ENCODE measurements around the gene KCTD8. TPM values are rescaled to one million over a fixed set of nuclear protein-coding genes. Genes with fewer than 3 reads are reported as not detected.

The KCTD8 gene
- total RNA-seq, 1 experiment from 2014 or later = 3.8 TPM

DNA sequence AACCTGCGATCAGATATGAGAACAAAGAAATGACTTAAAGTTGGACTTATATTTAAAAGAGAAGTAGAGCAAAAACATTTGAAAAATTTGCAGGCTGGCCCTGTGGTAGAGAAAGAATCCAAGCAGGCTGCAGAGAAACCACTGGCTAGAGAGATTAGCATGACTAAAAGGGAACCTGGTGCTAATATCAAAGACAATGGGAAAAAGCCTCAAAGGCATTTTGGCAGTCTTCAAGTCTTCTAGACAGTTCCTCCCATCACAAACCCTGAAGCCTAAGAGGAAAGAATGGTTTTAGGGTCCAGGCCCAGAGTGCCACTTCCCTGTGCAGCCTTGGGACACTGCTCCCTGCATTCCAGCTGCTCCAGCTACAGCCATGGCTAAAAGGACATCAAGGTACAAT, 33.4 kb downstream of the KCTD8 start:
- DNase-seq (ENCODE audit: low spot score) = no peak
- Mint-ChIP-seq H3K4me3 (0 out of 2 replicates have a peak overlapping the region, but pooled peaks have one; percentile 4), H3K27ac (peak overlapping the region; percentile 86), H3K36me3 (peaks cover 26% of the 10 kb centered on the region), H3K27me3 (ENCODE audit: low read depth) (no peaks in the 10 kb centered on the region), H3K9me3 (peaks cover 41% of the 10 kb centered on the region), H3K4me1 (peaks cover 38% of the 10 kb centered on the region)
- POLR2A ChIA-PET = no interaction called here
- TF ChIP-seq, protein P1, sequence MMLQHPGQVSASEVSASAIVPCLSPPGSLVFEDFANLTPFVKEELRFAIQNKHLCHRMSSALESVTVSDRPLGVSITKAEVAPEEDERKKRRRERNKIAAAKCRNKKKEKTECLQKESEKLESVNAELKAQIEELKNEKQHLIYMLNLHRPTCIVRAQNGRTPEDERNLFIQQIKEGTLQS (CRISPR knock-in tag; conservative IDR thresholded peaks at IDR 0.05) = no peak
- TF ChIP-seq, protein P2, sequence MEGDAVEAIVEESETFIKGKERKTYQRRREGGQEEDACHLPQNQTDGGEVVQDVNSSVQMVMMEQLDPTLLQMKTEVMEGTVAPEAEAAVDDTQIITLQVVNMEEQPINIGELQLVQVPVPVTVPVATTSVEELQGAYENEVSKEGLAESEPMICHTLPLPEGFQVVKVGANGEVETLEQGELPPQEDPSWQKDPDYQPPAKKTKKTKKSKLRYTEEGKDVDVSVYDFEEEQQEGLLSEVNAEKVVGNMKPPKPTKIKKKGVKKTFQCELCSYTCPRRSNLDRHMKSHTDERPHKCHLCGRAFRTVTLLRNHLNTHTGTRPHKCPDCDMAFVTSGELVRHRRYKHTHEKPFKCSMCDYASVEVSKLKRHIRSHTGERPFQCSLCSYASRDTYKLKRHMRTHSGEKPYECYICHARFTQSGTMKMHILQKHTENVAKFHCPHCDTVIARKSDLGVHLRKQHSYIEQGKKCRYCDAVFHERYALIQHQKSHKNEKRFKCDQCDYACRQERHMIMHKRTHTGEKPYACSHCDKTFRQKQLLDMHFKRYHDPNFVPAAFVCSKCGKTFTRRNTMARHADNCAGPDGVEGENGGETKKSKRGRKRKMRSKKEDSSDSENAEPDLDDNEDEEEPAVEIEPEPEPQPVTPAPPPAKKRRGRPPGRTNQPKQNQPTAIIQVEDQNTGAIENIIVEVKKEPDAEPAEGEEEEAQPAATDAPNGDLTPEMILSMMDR (IDR thresholded peaks at IDR 0.05) = no peak
- TF ChIP-seq, protein P3, sequence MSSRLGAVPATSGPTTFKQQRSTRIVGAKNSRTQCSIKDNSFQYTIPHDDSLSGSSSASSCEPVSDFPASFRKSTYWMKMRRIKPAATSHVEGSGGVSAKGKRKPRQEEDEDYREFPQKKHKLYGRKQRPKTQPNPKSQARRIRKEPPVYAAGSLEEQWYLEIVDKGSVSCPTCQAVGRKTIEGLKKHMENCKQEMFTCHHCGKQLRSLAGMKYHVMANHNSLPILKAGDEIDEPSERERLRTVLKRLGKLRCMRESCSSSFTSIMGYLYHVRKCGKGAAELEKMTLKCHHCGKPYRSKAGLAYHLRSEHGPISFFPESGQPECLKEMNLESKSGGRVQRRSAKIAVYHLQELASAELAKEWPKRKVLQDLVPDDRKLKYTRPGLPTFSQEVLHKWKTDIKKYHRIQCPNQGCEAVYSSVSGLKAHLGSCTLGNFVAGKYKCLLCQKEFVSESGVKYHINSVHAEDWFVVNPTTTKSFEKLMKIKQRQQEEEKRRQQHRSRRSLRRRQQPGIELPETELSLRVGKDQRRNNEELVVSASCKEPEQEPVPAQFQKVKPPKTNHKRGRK (CRISPR knock-in tag; IDR thresholded peaks at IDR 0.05; ENCODE audit: borderline replicate concordance) = no peak
- TF ChIP-seq, protein P4, sequence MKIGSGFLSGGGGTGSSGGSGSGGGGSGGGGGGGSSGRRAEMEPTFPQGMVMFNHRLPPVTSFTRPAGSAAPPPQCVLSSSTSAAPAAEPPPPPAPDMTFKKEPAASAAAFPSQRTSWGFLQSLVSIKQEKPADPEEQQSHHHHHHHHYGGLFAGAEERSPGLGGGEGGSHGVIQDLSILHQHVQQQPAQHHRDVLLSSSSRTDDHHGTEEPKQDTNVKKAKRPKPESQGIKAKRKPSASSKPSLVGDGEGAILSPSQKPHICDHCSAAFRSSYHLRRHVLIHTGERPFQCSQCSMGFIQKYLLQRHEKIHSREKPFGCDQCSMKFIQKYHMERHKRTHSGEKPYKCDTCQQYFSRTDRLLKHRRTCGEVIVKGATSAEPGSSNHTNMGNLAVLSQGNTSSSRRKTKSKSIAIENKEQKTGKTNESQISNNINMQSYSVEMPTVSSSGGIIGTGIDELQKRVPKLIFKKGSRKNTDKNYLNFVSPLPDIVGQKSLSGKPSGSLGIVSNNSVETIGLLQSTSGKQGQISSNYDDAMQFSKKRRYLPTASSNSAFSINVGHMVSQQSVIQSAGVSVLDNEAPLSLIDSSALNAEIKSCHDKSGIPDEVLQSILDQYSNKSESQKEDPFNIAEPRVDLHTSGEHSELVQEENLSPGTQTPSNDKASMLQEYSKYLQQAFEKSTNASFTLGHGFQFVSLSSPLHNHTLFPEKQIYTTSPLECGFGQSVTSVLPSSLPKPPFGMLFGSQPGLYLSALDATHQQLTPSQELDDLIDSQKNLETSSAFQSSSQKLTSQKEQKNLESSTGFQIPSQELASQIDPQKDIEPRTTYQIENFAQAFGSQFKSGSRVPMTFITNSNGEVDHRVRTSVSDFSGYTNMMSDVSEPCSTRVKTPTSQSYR (CRISPR knock-in tag; IDR thresholded peaks at IDR 0.05) = no peak
- TF ChIP-seq, protein P5, sequence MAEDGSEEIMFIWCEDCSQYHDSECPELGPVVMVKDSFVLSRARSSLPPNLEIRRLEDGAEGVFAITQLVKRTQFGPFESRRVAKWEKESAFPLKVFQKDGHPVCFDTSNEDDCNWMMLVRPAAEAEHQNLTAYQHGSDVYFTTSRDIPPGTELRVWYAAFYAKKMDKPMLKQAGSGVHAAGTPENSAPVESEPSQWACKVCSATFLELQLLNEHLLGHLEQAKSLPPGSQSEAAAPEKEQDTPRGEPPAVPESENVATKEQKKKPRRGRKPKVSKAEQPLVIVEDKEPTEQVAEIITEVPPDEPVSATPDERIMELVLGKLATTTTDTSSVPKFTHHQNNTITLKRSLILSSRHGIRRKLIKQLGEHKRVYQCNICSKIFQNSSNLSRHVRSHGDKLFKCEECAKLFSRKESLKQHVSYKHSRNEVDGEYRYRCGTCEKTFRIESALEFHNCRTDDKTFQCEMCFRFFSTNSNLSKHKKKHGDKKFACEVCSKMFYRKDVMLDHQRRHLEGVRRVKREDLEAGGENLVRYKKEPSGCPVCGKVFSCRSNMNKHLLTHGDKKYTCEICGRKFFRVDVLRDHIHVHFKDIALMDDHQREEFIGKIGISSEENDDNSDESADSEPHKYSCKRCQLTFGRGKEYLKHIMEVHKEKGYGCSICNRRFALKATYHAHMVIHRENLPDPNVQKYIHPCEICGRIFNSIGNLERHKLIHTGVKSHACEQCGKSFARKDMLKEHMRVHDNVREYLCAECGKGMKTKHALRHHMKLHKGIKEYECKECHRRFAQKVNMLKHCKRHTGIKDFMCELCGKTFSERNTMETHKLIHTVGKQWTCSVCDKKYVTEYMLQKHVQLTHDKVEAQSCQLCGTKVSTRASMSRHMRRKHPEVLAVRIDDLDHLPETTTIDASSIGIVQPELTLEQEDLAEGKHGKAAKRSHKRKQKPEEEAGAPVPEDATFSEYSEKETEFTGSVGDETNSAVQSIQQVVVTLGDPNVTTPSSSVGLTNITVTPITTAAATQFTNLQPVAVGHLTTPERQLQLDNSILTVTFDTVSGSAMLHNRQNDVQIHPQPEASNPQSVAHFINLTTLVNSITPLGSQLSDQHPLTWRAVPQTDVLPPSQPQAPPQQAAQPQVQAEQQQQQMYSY (CRISPR knock-in tag; IDR thresholded peaks at IDR 0.05) = no peak
- TF ChIP-seq SMAD3 (CRISPR knock-in tag; IDR thresholded peaks at IDR 0.05; ENCODE audit: borderline replicate concordance) (no peak), SOX15 (CRISPR knock-in tag; IDR thresholded peaks at IDR 0.05) (no peak), NR3C1 (CRISPR knock-in tag; conservative IDR thresholded peaks at IDR 0.05; ENCODE audit: low read depth) (no peak), MXD4 (CRISPR knock-in tag; IDR thresholded peaks at IDR 0.05; ENCODE audit: borderline replicate concordance) (no peak), HMGA2 (CRISPR knock-in tag; IDR thresholded peaks at IDR 0.05) (no peak)
- TF ChIP-seq, protein P6, sequence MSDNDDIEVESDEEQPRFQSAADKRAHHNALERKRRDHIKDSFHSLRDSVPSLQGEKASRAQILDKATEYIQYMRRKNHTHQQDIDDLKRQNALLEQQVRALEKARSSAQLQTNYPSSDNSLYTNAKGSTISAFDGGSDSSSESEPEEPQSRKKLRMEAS (CRISPR knock-in tag; IDR thresholded peaks at IDR 0.05) = no peak
- TF ChIP-seq, protein P7, sequence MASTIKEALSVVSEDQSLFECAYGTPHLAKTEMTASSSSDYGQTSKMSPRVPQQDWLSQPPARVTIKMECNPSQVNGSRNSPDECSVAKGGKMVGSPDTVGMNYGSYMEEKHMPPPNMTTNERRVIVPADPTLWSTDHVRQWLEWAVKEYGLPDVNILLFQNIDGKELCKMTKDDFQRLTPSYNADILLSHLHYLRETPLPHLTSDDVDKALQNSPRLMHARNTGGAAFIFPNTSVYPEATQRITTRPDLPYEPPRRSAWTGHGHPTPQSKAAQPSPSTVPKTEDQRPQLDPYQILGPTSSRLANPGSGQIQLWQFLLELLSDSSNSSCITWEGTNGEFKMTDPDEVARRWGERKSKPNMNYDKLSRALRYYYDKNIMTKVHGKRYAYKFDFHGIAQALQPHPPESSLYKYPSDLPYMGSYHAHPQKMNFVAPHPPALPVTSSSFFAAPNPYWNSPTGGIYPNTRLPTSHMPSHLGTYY (CRISPR knock-in tag; IDR thresholded peaks at IDR 0.05) = no peak
- TF ChIP-seq, protein P8, sequence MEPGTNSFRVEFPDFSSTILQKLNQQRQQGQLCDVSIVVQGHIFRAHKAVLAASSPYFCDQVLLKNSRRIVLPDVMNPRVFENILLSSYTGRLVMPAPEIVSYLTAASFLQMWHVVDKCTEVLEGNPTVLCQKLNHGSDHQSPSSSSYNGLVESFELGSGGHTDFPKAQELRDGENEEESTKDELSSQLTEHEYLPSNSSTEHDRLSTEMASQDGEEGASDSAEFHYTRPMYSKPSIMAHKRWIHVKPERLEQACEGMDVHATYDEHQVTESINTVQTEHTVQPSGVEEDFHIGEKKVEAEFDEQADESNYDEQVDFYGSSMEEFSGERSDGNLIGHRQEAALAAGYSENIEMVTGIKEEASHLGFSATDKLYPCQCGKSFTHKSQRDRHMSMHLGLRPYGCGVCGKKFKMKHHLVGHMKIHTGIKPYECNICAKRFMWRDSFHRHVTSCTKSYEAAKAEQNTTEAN (CRISPR knock-in tag; IDR thresholded peaks at IDR 0.05) = no peak
- ATAC-seq = peak; percentile 91
- CTCF ChIA-PET = no interaction called here
